HCT116 (cell line): ENCODE results near the gene CREB3L4. TPM values are rescaled to one million over a fixed set of nuclear protein-coding genes. Genes with fewer than 3 reads are reported as not detected.

Experiments
- ATAC-seq: fragments of 200-7000 bp; cut with Tn5 transposase; 2 replicates; pipeline ENCODE4 v1.9.1; 2020; ENCODE audit warnings: mild to moderate bottlenecking, moderate library complexity
- BruUV-seq: library from RNA; stranded (reverse); fragments of 400-500 nt; replicated peaks from 2 replicates; lab custom pipeline; 2021; lab: Mats Ljungman, UMichigan
- CTCF ChIA-PET: fragments of 300-600 bp; sonication (Branson Sonifier 250); formaldehyde crosslinking; loops from one replicate; lab custom pipeline; 2021; ENCODE audit warnings: antibody characterized with exemption; lab: Charles Lee
- POLR2A ChIA-PET: fragments of 300-600, 350-600 bp; sonication (Branson Sonifier 250); formaldehyde crosslinking; loops from one replicate; lab custom pipeline; 2021; ENCODE audit warnings: antibody characterized with exemption; lab: Charles Lee
- RAD21 ChIA-PET, 2 experiments: fragments of 300-600 bp; sonication (Branson Sonifier 250); formaldehyde crosslinking; loops; one replicate each; lab custom pipeline; 2023; ENCODE audit warnings: low total read pairs in 2 of 2; ENCODE audit not compliant: uncharacterized antibody in 2 of 2, unreplicated experiment in 2 of 2, low non-redundant PET in 1 of 2; lab: Charles Lee
- DNase-seq: peaks from one replicate; pipeline ENCODE4 v3.0.0-alpha.2; 2010; ENCODE audit warnings: low read depth, low spot score
- H2AFZ ChIP-seq: fragments of 200-600 bp; shearing (Covaris generic), sonication (generic); 2 replicates; pipeline ENCODE4 v1.6.1; 2017; ENCODE audit warnings: low read depth, mixed run types, mixed read lengths, antibody characterized with exemption, low read length; ENCODE audit not compliant: poor library complexity, severe bottlenecking
- H3K27ac ChIP-seq: 2 replicates; pipeline ENCODE4 v1.5.1; 2012; ENCODE audit warnings: low read depth, low read length
- H3K27me3 ChIP-seq: fragments of 200-600 bp; sonication (generic); 2 replicates; pipeline ENCODE4 v1.6.1; 2016; ENCODE audit warnings: mixed run types, low read length, mixed read lengths; ENCODE audit not compliant: insufficient read depth
- H3K36me3 ChIP-seq, 2 experiments: fragments of 200-500 bp in 1 of 2; fragments of 200-600 bp in 1 of 2; sonication (Bioruptor generic) in 1 of 2; sonication (generic) in 1 of 2; 2 replicates each; pipeline versions ENCODE4 v1.5.1 to v1.6.1; 2014 to 2016; ENCODE audit warnings: low read length in 2 of 2, inconsistent platforms in 1 of 2, mixed read lengths in 1 of 2, mixed run types in 1 of 2; ENCODE audit not compliant: insufficient read depth in 2 of 2, control insufficient read depth in 1 of 2
- H3K4me1 ChIP-seq, 2 experiments: fragments of 200-600 bp in 1 of 2; sonication (generic) in 1 of 2; 2 replicates each; pipeline versions ENCODE4 v1.5.1 to v1.6.1; 2012 to 2017; ENCODE audit warnings: low read length in 2 of 2, inconsistent platforms in 1 of 2, mild to moderate bottlenecking in 1 of 2, mixed read lengths in 1 of 2, mixed run types in 1 of 2, moderate library complexity in 1 of 2; ENCODE audit not compliant: insufficient read depth in 2 of 2, control insufficient read depth in 1 of 2
- H3K4me2 ChIP-seq: fragments of 200-600 bp; sonication (generic); 2 replicates; pipeline ENCODE4 v1.6.1; 2017; ENCODE audit warnings: mixed run types, low read length, mixed read lengths
- H3K4me3 ChIP-seq, 2 experiments: fragments of 200-600 bp in 1 of 2; sonication (generic) in 1 of 2; replicated peaks in 1 of 2; 2 replicates each; pipeline ENCODE4 v1.5.1; 2011 to 2016; ENCODE audit warnings: low read length in 2 of 2, control low read depth in 1 of 2, low read depth in 1 of 2, mild to moderate bottlenecking in 1 of 2, mixed read lengths in 1 of 2, mixed run types in 1 of 2
- H3K79me2 ChIP-seq: fragments of 200-600 bp; sonication (generic); 2 replicates; pipeline ENCODE4 v1.6.1; 2017; ENCODE audit warnings: mild to moderate bottlenecking, mixed run types, low read length, moderate library complexity, mixed read lengths; ENCODE audit not compliant: insufficient read depth
- H3K9ac ChIP-seq: fragments of 200-600 bp; sonication (generic); 2 replicates; pipeline ENCODE4 v1.6.1; 2016; ENCODE audit warnings: low read length, mixed read lengths
- H3K9me2 ChIP-seq: fragments of 200-600 bp; sonication (generic), shearing (Covaris generic); 2 replicates; pipeline ENCODE4 v1.6.1; 2017; ENCODE audit warnings: mixed run types, mild to moderate bottlenecking, moderate library complexity; ENCODE audit not compliant: insufficient read depth
- H3K9me3 ChIP-seq, 2 experiments: fragments of 200-500 bp in 1 of 2; fragments of 200-600 bp in 1 of 2; sonication (Bioruptor generic) in 1 of 2; sonication (generic) in 1 of 2; 2 replicates each; pipeline ENCODE4 v1.6.1; 2014 to 2017; ENCODE audit warnings: low read length in 2 of 2, mixed read lengths in 2 of 2, inconsistent platforms in 1 of 2, low read depth in 1 of 2, mild to moderate bottlenecking in 1 of 2, mixed run types in 1 of 2, moderate library complexity in 1 of 2; ENCODE audit not compliant: control insufficient read depth in 1 of 2, insufficient read depth in 1 of 2
- H4K20me1 ChIP-seq: fragments of 200-600 bp; sonication (generic), shearing (Covaris generic); 2 replicates; pipeline ENCODE4 v1.6.1; 2017; ENCODE audit warnings: mixed run types, mild to moderate bottlenecking, moderate library complexity; ENCODE audit not compliant: insufficient read depth
- CBX3 ChIP-seq: IDR thresholded peaks from 2 replicates; pipeline ENCODE4 v1.6.1; 2012; ENCODE audit warnings: low read depth
- CEBPB ChIP-seq: IDR thresholded peaks from 2 replicates; pipeline ENCODE4 v1.6.1; 2012; ENCODE audit warnings: low read depth
- FOSL1 ChIP-seq: IDR thresholded peaks from 2 replicates; pipeline ENCODE4 v1.6.1; 2012; ENCODE audit warnings: low read depth
- JUND ChIP-seq: IDR thresholded peaks from 2 replicates; pipeline ENCODE4 v1.6.1; 2012
- MAX ChIP-seq: IDR thresholded peaks from 2 replicates; pipeline ENCODE4 v1.6.1; 2012
- POLR2A ChIP-seq: IDR thresholded peaks from 2 replicates; pipeline ENCODE4 v1.7.0; 2011; ENCODE audit warnings: borderline replicate concordance; ENCODE audit not compliant: insufficient read depth, insufficient read length; ENCODE audit errors: extremely low read depth
- POLR2AphosphoS5 ChIP-seq: IDR thresholded peaks from 2 replicates; pipeline ENCODE4 v1.6.1; 2011; ENCODE audit warnings: mild to moderate bottlenecking, low read depth, low read length, moderate library complexity
- REST ChIP-seq: IDR thresholded peaks from 2 replicates; pipeline ENCODE4 v1.6.1; 2012; ENCODE audit warnings: low read depth
- SP1 ChIP-seq: IDR thresholded peaks from 2 replicates; pipeline ENCODE4 v1.6.1; 2012; ENCODE audit warnings: low read depth
- SRF ChIP-seq: IDR thresholded peaks from 2 replicates; pipeline ENCODE4 v1.6.1; 2012; ENCODE audit warnings: low read depth
- TCF7L2 ChIP-seq: IDR thresholded peaks from 2 replicates; pipeline ENCODE4 v1.7.0; 2011; ENCODE audit warnings: borderline replicate concordance, inconsistent platforms; ENCODE audit not compliant: insufficient read depth, insufficient read length; ENCODE audit errors: extremely low read depth
- YY1 ChIP-seq: IDR thresholded peaks from 2 replicates; pipeline ENCODE4 v1.6.1; 2011; ENCODE audit warnings: low read length, low read depth, moderate library complexity, mild to moderate bottlenecking; ENCODE audit not compliant: insufficient replicate concordance; ENCODE audit errors: extremely low read depth
- ZBTB33 ChIP-seq: IDR thresholded peaks from 2 replicates; pipeline ENCODE4 v1.6.1; 2011; ENCODE audit warnings: mild to moderate bottlenecking, low read length, moderate library complexity; ENCODE audit not compliant: insufficient replicate concordance; ENCODE audit errors: extremely low read depth
- ZFX ChIP-seq: fragments of 450-650 bp; IDR thresholded peaks from 2 replicates; pipeline ENCODE4 v1.6.1; 2017
- ZNF274 ChIP-seq: fragments of 200-500 bp; sonication (Bioruptor generic); IDR thresholded peaks from 2 replicates; pipeline ENCODE4 v1.6.1; 2014; ENCODE audit warnings: mild to moderate bottlenecking, low read depth, low read length, inconsistent platforms
- intact Hi-C: fragments of 100-400 bp; cut with micrococcal nuclease; formaldehyde crosslinking; loops from 2 replicates; pipeline ENCODE4 v1.10.0; 2022
- total RNA-seq: library from RNA; stranded (reverse); gene quantifications from one replicate; pipeline ENCODE4 v1.2.1, GENCODE V29; 2021; ENCODE audit not compliant: unreplicated experiment

The CREB3L4 gene
- total RNA-seq, 1 experiment from 2014 or later, result 15.3 TPM

GRCh38 chr1:153921080-153921802 is 46.5 kb upstream of the CREB3L4 start:
- intact Hi-C loops, result no loop called here
- Histone ChIP-seq H3K4me3 (peak overlapping the region; percentile 76 to 85), H3K9me3 (no peaks in the 10 kb centered on the region), H2AFZ (no peak overlapping the region), H3K9me2 (no peaks in the 10 kb centered on the region), H3K4me2 (peak overlapping the region; percentile 93), H3K4me1 (peaks cover 16 to 33% of the 10 kb centered on the region in 2 experiments), H3K79me2 (peaks cover 60% of the 10 kb centered on the region), H3K27ac (peak overlapping the region; percentile 54), H3K27me3 (no peaks in the 10 kb centered on the region), H3K36me3 (peaks cover 0 to 4% of the 10 kb centered on the region in 2 experiments; a peak in 1 of 4 replicates), H3K9ac (peak overlapping the region; percentile 85), H4K20me1 (0 out of 2 replicates have a peak, but pooled peaks cover 2% of the 10 kb centered on the region)
- no peak for TF ChIP-seq POLR2AphosphoS5
- no peak for TF ChIP-seq SRF
- no peak for TF ChIP-seq SP1
- no peak for TF ChIP-seq ZFX
- TF ChIP-seq TCF7L2, result no peak
- no peak for TF ChIP-seq JUND
- TF ChIP-seq ZBTB33, result no peak
- no peak for TF ChIP-seq MAX
- no peak for TF ChIP-seq CBX3
- no peak for TF ChIP-seq CEBPB
- TF ChIP-seq YY1, result no peak
- no peak for TF ChIP-seq POLR2A
- no peak for TF ChIP-seq ZNF274
- no peak for TF ChIP-seq REST
- TF ChIP-seq FOSL1, result no peak
- RAD21 ChIA-PET, result no interaction called here
- BruUV-seq, result no TSS peak
- POLR2A ChIA-PET, result no interaction called here
- CTCF ChIA-PET, result no interaction called here
- ATAC-seq, result no peak
- no peak for DNase-seq
